Daoy (cell line): ENCODE data around the gene ATRNL1. TPM values are rescaled to one million over a fixed set of nuclear protein-coding genes. Genes with fewer than 3 reads are reported as not detected.
"Not testable (repeated sequence)": the region's sequence is repeated elsewhere in the genome, so short reads cannot be mapped to it uniquely, and the experiment has no call there.

Experiments
- DNase-seq: peaks from one replicate; pipeline ENCODE4 v3.0.0-alpha.2; 2015; ENCODE audit warnings: low read depth
- total RNA-seq: library from RNA; depleted of rRNA; stranded (reverse); fragments of >200 nt; shearing (Covaris generic); gene quantifications from 2 replicates; pipeline ENCODE4 v1.2.3, GENCODE V29; 2014

Gene ATRNL1
- total RNA-seq, 1 experiment from 2014 or later = 7.1 TPM

DNA sequence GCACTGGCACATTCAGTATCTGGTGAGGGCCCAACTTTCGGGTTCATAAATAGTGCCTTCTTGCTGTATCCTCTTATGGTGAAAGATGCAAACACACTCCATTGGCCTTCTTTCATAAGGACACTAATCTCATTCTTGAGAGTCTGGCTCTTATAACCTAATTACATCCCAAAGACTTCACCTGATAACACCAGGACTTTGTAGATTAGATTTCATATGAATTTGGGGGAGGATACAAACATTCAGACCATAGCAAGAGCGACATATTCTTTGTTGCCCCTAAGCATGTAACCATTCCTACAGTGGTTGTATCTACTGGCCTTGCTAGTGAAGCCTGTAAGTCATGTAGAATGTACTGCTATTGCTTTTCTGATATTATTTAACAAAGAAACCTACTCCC, 654.6 kb downstream of the ATRNL1 start:
- no peak for DNase-seq

DNA sequence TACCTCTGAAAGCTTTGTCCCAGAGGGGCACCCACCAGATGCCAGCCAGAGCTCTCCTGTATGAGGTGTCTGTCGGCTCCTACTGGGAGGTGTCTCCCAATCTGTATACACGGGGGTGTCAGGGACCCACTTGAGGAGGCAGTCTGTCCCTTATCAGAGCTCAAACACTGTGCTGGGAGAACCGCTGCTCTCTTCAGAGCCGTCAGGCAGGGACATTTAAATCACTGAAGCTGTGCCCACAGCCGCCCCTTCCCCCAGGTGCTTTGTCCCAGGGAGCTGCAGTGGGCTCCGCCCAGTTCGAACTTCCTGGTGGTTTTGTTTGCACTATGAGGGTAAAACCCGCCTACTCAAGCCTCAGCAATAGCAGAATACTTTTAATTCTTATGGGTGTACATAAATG, 665.3 kb downstream of the ATRNL1 start:
- not testable (repeated sequence) for DNase-seq

DNA sequence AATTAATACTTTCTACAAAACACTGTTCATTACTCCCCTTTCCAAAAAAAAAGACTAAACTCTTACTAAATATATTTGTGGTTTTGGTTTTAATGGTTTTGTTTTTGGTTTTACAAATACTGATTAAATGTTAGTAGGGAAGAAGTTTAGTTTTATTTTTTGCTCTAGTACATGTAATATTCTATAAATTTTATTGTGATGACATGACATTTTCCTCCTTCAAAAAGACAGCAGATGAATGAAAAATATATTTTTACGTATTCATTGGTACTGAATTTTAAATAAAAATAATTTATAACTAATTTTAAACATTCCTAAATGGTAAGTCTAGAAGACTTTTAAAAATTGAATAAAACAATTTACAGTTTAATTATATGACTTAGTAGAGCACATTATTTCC, 667.0 kb downstream of the ATRNL1 start:
- no peak for DNase-seq

DNA sequence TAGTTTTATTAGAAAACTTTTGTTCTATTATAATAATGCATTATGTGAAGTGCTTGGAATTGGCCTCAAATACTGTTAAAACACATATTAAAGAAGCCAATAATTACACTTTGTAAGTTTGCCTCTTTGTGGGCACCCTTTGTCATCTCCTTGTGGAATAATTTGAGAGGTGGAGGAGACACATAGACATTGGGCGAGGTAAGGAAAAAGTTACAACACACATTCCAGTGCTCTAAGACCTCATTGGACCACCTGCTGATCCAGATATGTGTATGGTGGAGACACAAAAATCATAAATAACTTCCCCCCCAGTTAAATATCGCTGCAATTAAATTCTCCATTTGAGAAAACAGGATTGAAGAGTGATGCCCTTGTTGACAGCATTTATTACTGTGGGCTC, 668.0 kb downstream of the ATRNL1 start:
- no peak for DNase-seq

DNA sequence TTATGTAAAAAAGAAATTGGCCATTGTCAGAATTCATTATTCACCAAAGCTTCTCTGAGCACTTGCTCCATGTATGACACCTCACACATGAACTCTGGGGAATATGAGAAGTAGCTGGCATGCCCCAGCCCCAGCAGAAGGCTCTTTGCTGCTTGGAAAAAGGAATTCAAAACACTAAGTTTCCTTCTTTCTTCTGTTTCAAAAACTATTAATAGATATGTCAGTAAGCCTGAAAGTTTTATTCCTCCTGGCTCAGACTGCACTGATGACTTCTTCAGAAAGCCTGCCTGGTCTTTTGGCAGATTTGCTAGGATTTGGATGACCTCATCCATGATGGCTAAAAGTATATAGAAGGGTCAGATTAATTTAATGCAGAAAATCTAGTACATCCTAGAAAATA, 668.9 kb downstream of the ATRNL1 start:
- DNase-seq = no peak

DNA sequence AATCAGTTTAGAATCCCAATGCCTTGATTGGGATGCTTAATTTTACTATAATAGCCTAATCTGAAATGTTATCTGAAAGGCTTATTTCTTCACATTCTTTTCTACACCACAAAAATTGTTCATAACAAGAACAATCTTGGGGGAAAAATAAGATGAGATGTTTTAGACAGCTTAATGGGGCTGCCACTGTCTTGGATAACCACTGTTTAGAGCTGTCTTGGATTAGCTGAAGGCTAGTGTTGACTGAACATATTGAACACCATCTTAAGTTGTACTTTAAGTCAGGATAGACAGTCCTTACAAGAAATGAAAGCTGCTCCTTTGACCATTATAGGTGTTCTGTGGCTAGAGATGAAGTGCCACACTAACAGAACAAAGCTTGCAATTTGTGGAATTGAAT, 678.6 kb downstream of the ATRNL1 start:
- DNase-seq = no peak

DNA sequence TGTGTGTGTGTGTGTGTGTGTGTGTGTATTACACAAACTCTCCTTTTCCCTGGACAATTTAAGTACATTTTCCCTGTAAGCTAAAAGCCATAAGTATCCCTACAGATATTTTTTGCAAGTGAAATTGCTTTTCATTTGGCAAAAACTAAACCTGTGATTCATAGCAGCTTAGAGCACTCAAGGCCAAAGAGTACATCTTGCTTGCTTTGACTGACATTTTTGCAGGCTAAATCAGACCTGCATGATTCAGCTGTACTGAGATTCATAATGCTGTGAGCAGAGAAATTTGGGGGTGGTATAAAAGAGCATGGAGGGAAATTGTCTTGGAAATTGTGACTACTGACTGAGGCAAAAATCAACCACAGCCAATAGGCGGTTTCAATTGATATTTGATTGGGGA, 679.4 kb downstream of the ATRNL1 start:
- peak; percentile 43 for DNase-seq

DNA sequence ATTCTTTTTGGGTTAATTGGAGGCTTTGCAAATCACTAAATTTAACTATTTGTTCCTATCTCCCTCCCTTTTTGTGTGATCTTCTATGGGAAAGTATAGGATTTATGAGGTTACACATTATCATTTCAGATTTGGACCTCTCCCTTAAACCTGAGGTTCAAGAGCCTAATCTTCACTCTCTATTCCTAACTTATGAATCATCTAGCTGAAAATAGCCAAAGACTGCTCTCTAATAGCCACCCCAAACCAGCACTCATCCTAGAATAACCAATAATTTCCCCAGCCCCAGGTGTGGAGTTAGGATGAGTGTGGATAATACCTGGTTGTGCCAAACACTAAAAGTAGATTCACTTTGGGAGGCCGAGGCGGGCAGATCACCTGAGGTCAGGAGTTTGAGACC, 680.7 kb downstream of the ATRNL1 start:
- DNase-seq = no peak

DNA sequence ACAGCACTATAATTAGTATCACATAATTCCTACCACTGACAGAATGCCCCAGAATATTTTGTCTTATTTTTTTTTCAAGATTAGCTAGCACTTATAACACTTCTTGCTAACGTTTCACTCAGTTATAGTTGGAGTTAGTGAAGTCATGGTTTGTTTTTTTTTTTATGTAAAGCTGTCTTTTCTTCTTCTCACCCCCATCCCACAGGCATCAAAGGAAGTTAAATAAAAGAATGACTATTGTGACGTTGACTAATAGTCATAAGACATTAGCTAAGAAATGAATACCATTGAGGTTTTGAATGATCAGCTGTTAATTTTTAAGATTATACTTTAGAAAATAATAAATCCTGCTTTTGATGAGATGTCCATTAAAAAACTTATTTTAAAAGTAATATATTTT, 681.6 kb downstream of the ATRNL1 start:
- no peak for DNase-seq

DNA sequence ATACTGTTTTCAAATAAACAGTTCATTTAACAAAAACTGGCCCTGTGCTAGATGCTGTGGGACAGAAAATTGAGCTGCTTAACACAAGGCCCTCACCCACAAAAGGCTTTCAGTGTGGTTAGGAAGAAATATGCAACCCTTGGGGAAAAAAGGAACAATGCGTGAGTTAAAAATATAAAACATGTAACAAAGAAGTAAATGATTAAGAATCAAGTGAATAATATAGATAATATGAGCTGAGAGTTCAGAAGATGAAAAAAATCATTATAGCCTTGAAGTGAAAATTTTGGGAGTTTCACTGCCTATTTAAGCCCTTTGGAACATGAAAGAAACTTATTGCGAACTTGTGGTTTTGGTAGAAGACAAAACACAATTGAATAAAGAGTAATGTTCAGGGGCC, 684.5 kb downstream of the ATRNL1 start:
- DNase-seq = no peak

DNA sequence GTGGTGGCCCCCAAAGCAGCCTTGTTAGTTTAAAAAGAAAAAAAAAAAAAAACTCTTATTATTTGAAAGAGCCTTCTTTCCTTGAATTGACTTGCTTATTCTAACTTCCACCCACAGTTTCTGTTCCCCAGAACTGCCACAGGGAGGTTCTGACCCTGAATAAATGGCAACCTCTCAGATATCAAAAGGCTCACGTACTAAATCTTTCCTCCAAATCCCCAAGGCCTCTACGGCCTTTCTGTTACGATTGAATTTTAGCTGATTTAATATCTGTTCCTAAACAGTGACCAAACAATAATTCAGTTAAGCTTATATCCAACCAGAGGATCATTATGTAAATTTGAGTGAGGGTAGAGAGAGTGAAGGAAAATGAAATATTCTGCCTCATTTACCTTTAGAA, 697.1 kb downstream of the ATRNL1 start:
- DNase-seq = no peak

DNA sequence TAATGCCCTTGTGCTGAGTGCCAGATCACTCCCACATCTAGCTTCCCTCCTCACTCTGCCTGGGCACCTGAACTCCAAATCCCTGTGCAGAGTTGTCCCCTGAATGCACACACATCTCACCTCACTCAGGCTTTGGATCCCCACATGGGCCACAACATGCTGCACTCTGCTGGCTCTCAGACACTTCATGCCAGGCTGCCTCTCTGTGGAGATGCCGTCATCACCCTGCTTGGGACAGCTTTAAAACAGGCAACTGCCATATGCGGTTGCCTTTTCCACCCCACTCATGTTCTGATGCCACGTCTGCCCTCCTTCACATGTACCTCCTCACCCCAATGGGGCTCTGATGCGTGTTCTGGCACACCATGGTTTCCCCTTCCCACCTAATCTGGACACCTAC, 702.8 kb downstream of the ATRNL1 start:
- no peak for DNase-seq

DNA sequence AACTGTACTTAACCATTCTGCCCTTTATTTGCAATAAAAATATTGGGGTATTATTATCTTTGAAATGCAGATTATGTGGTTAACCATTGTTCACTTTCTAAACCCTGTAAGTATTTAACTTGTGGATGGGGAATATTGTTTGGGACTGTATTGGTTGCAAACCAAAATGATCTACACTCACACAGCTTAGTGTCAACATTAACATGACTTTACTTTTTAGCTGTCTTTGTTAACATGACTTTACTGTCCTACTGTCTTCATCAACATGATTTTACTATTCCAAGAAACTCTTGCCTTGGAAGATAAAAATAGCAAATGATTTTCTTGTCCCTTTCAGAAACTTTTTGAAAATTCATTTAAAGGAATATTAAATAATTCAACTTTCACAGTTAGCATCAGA, 708.3 kb downstream of the ATRNL1 start:
- no peak for DNase-seq

DNA sequence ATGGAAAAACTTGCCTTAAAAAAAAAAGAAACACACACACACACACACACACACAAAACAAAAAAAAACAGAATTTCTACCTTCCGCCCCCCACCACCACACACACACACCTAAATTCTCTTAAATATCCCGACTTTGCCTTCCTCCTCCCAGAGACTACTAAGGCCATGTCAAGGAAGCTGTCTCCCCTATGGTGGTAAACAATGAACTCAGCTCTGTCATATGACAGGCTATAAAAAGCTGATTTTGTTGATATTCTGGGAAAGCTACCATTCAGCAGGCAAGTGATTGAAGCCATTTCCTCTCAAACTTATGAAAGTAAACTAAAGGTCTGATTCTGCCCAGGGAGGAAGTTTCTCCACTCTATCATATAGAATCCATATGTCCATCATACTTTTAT, 708.8 kb downstream of the ATRNL1 start:
- DNase-seq = no peak

DNA sequence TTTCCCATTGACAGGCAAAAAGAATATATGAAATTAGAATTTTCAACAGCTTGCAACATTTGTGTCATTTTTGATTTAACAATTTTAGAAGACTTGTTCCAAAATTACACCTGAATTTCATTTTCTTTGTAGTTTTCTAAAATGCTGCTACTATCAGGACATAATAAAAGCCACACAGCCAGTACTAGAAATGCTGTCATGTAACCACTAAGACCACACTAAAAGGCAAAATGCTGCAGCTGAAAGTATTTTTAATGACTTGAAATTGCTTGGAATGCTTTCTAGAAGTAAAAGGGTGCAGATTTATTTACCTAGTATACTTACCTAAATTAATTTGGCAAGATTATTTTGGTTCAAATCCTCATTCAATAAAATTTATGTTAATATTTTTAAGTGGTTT, 709.7 kb downstream of the ATRNL1 start:
- no peak for DNase-seq

DNA sequence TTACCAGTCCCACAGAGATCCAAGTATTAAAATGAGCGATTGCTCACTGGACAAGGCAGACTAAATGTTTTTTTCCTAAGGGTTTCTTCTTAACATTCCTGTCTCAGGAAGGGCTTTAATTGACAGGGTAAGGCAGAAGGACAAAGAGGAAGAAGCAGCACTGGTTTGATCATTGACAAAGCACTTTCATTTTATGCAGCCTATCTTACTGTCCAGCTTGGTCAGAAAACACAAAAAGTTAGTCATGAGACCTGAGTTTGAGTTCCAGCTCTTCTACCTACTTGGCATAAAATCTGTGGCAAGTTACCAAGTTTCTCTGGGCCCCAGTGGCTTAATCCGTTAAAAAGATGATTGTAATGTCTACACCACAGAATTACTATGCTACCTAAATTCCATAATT, 721.4 kb downstream of the ATRNL1 start:
- no peak for DNase-seq

DNA sequence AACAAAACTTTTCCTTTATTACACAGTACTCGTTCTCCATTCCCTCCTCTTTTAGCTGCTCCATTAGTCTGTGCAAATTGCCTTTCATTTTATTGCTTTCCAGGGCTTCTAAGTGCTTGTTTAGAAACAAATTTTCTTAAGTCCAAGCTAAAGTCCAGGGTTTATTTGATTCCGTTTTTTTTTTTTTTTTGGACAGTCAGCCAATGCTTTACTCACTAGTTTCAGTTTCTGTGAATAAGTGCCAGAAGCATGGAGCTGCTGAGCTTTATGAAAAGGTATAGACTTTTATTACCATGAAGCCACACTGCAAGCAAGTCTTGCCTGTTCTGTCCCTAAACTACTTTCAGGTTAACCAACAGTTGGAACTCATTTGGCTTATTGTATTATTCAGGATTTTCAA, 724.8 kb downstream of the ATRNL1 start:
- no peak for DNase-seq

DNA sequence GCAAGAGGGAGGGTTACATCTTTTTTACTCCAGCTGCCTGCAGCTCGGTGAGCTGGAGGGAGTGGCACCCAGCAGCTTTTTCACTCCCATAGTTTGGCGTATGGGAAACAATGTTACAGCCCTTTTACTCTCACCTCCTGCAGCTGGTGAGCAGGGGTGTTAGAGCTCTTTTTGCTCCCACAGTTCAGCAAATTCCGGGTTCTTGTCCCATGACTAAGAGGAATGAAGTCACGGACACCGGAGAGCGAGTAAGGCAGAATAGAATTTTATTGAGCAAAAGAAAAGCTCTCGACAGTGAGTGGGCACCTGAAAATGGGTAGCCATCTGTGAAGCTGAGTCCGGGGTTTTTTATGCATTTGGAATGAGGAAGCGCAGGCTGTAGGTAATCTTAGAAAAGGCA, 733.2 kb downstream of the ATRNL1 start:
- no peak for DNase-seq

DNA sequence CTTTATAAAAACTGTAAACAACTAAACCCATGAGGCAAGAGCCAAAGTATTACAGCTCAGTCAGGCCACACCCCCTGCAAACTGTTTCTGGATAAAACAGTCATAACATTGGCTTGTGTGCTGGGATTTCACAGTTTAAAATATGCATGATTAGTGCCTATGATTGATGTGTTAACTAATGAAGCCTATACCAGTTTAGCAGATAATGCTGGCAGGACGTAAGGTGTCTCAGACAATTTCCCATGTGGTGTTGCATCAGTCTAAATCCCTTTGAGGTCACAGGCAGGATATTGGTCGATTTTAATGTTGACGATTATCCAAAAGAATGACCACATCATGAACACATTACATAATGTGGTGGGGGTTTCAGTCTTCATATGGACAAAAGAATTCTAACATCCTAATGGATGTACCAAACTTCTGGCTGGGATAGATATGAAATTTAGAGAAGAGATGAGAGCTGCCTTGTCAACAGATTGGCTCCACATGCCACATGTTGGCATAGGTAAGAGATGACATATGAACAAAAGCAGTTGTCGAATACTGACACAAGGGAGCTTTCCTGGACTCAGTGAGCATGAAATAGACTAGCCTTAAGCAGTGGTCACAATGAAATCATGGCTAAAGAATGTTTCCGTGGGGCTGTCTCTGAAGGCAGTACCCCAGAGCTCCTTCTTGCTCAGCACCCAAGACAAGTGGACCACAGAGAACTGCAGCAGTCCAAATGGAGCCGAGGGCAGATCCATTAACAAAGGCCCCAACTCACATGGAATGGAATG, 734.3 kb downstream of the ATRNL1 start:
- DNase-seq = no peak

DNA sequence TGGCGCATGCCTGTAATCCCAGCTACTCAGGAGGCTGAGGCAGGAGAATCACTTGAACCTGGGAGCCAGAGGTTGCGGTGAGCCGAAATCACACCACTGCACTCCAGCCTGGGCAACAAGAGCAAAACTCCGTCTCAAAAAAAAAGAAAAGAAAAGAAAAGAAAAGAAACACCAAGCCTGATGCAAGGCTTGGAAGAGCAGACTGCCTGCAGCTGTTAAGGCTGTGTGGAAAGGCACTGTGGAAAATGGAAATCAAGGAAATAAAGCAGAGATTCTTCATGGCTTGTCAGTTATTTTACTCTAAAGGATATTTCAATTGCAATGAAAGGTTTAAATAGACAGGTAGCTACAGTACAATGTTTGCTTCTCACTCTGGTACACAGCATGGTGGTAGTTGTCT, 735.0 kb downstream of the ATRNL1 start:
- DNase-seq = not testable (repeated sequence)

DNA sequence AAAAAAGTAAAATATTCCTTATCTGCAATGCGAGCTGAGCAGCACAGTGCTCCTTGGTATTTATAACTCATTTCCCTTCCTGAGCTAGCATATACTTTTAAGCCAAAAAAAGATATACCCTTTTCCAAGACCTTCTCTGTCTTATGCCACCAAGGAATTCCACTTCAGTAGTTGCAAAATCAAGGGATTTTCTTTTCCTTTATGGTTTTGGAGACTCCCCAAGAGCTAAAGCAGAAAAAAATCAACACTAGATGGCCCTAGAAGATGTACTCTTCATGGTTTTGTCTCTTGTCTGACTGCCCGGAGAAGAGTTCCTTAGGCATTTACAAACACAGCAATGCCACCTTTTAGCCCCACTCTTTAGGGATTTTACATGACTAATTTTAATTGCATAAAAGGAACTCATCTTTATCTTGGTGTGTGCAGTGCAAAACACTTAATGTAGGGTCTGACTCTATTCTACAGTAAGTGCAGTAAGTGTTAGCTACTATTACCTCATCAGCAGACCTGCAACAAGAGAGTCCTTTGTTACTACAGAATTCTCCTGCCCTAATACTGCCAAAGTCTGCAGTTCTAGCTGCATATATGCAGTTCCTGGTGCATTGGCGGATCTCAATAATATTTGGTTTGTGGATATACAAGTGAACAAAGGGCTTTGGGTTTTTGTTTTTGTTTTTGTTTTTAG, 736.5 kb downstream of the ATRNL1 start:
- DNase-seq = no peak

DNA sequence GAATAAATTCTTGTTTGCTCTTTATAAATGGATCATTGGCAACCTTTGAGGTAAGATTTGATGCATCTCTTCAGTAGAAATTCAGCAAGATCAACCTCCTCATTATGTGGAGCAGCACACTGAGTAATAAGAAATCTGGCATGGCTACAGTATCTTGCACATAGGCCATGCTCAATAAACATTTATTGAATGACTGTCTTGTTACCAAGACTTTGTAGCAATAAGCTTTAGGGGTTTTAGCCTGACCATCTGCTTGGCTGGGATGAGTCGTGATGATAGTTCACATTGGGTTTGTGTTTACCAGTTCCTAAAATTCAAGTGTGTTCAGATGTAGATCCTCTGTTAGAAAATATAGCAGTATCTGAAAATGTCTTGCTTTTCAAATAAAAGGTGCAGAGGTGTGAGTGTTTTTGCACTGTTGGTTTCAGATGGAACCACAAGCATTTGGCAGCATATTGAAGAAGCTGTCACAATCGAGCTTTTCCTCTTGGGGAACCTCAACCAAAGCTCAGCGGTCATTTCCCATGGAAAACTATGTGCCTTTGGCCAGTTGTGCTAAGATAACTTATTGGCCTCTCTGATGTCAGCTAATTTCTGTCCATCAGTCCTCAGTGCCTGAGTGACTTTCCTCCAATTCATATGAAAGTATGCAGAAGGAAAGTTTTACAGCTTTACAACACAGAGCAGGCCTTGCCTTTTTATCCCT, 737.3 kb downstream of the ATRNL1 start:
- no peak for DNase-seq

DNA sequence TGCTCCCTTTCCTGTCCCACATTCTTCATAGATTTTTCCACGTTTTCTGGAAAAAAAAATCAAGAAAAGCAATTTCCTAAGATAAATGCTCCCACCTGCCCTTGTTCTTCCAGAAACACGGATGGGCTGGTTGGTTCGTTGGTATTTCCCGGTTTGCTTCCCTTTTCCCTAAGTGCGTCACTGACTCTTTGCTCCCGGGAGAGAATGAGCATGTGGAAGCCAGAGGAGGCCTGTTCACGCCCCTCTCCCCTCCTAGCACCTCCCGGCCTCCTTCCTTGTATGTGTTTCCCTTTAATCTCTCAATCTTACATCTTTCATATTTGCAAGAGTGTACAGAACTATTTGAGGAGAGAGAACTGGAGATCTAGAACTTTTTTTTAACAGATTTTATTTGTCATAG, 737.9 kb downstream of the ATRNL1 start:
- no peak for DNase-seq
